HCT116 (cell line): ENCODE results near the gene CRYZ. TPM values are rescaled to one million over a fixed set of nuclear protein-coding genes. Genes with fewer than 3 reads are reported as not detected.

ENCODE experiments used
- ATAC-seq: fragments of 200-7000 bp; cut with Tn5 transposase; 2 replicates; pipeline ENCODE4 v1.9.1; 2020; ENCODE audit warnings: mild to moderate bottlenecking, moderate library complexity
- BruUV-seq: library from RNA; stranded (reverse); fragments of 400-500 nt; replicated peaks from 2 replicates; lab custom pipeline; 2021; lab: Mats Ljungman, UMichigan
- CTCF ChIA-PET: fragments of 300-600 bp; sonication (Branson Sonifier 250); formaldehyde crosslinking; loops from one replicate; lab custom pipeline; 2021; ENCODE audit warnings: antibody characterized with exemption; lab: Charles Lee
- POLR2A ChIA-PET: fragments of 300-600, 350-600 bp; sonication (Branson Sonifier 250); formaldehyde crosslinking; loops from one replicate; lab custom pipeline; 2021; ENCODE audit warnings: antibody characterized with exemption; lab: Charles Lee
- RAD21 ChIA-PET, 2 experiments: fragments of 300-600 bp; sonication (Branson Sonifier 250); formaldehyde crosslinking; loops; one replicate each; lab custom pipeline; 2023; ENCODE audit warnings: low total read pairs in 2 of 2; ENCODE audit not compliant: uncharacterized antibody in 2 of 2, unreplicated experiment in 2 of 2, low non-redundant PET in 1 of 2; lab: Charles Lee
- DNase-seq: peaks from one replicate; pipeline ENCODE4 v3.0.0-alpha.2; 2010; ENCODE audit warnings: low read depth, low spot score
- H2AFZ ChIP-seq: fragments of 200-600 bp; shearing (Covaris generic), sonication (generic); 2 replicates; pipeline ENCODE4 v1.6.1; 2017; ENCODE audit warnings: low read depth, mixed run types, mixed read lengths, antibody characterized with exemption, low read length; ENCODE audit not compliant: poor library complexity, severe bottlenecking
- H3K27ac ChIP-seq: 2 replicates; pipeline ENCODE4 v1.5.1; 2012; ENCODE audit warnings: low read depth, low read length
- H3K27me3 ChIP-seq: fragments of 200-600 bp; sonication (generic); 2 replicates; pipeline ENCODE4 v1.6.1; 2016; ENCODE audit warnings: mixed run types, low read length, mixed read lengths; ENCODE audit not compliant: insufficient read depth
- H3K36me3 ChIP-seq, 2 experiments: fragments of 200-500 bp in 1 of 2; fragments of 200-600 bp in 1 of 2; sonication (Bioruptor generic) in 1 of 2; sonication (generic) in 1 of 2; 2 replicates each; pipeline versions ENCODE4 v1.5.1 to v1.6.1; 2014 to 2016; ENCODE audit warnings: low read length in 2 of 2, inconsistent platforms in 1 of 2, mixed read lengths in 1 of 2, mixed run types in 1 of 2; ENCODE audit not compliant: insufficient read depth in 2 of 2, control insufficient read depth in 1 of 2
- H3K4me1 ChIP-seq, 2 experiments: fragments of 200-600 bp in 1 of 2; sonication (generic) in 1 of 2; 2 replicates each; pipeline versions ENCODE4 v1.5.1 to v1.6.1; 2012 to 2017; ENCODE audit warnings: low read length in 2 of 2, inconsistent platforms in 1 of 2, mild to moderate bottlenecking in 1 of 2, mixed read lengths in 1 of 2, mixed run types in 1 of 2, moderate library complexity in 1 of 2; ENCODE audit not compliant: insufficient read depth in 2 of 2, control insufficient read depth in 1 of 2
- H3K4me2 ChIP-seq: fragments of 200-600 bp; sonication (generic); 2 replicates; pipeline ENCODE4 v1.6.1; 2017; ENCODE audit warnings: mixed run types, low read length, mixed read lengths
- H3K4me3 ChIP-seq, 2 experiments: fragments of 200-600 bp in 1 of 2; sonication (generic) in 1 of 2; replicated peaks in 1 of 2; 2 replicates each; pipeline ENCODE4 v1.5.1; 2011 to 2016; ENCODE audit warnings: low read length in 2 of 2, control low read depth in 1 of 2, low read depth in 1 of 2, mild to moderate bottlenecking in 1 of 2, mixed read lengths in 1 of 2, mixed run types in 1 of 2
- H3K79me2 ChIP-seq: fragments of 200-600 bp; sonication (generic); 2 replicates; pipeline ENCODE4 v1.6.1; 2017; ENCODE audit warnings: mild to moderate bottlenecking, mixed run types, low read length, moderate library complexity, mixed read lengths; ENCODE audit not compliant: insufficient read depth
- H3K9ac ChIP-seq: fragments of 200-600 bp; sonication (generic); 2 replicates; pipeline ENCODE4 v1.6.1; 2016; ENCODE audit warnings: low read length, mixed read lengths
- H3K9me2 ChIP-seq: fragments of 200-600 bp; sonication (generic), shearing (Covaris generic); 2 replicates; pipeline ENCODE4 v1.6.1; 2017; ENCODE audit warnings: mixed run types, mild to moderate bottlenecking, moderate library complexity; ENCODE audit not compliant: insufficient read depth
- H3K9me3 ChIP-seq, 2 experiments: fragments of 200-500 bp in 1 of 2; fragments of 200-600 bp in 1 of 2; sonication (Bioruptor generic) in 1 of 2; sonication (generic) in 1 of 2; 2 replicates each; pipeline ENCODE4 v1.6.1; 2014 to 2017; ENCODE audit warnings: low read length in 2 of 2, mixed read lengths in 2 of 2, inconsistent platforms in 1 of 2, low read depth in 1 of 2, mild to moderate bottlenecking in 1 of 2, mixed run types in 1 of 2, moderate library complexity in 1 of 2; ENCODE audit not compliant: control insufficient read depth in 1 of 2, insufficient read depth in 1 of 2
- H4K20me1 ChIP-seq: fragments of 200-600 bp; sonication (generic), shearing (Covaris generic); 2 replicates; pipeline ENCODE4 v1.6.1; 2017; ENCODE audit warnings: mixed run types, mild to moderate bottlenecking, moderate library complexity; ENCODE audit not compliant: insufficient read depth
- CEBPB ChIP-seq: IDR thresholded peaks from 2 replicates; pipeline ENCODE4 v1.6.1; 2012; ENCODE audit warnings: low read depth
- CTCF ChIP-seq, 3 experiments: fragments of 200-600 bp in 1 of 3; sonication (generic) in 1 of 3; IDR thresholded peaks in 2 of 3; conservative IDR thresholded peaks in 1 of 3; 2 replicates each; pipeline ENCODE4 v1.5.1; 2012 to 2017; ENCODE audit warnings: low read depth in 2 of 3, low read length in 2 of 3, antibody characterized with exemption in 1 of 3, borderline replicate concordance in 1 of 3, control low read depth in 1 of 3, mild to moderate bottlenecking in 1 of 3, mixed read lengths in 1 of 3, mixed run types in 1 of 3, moderate library complexity in 1 of 3; ENCODE audit not compliant: insufficient read depth in 1 of 3
- FOSL1 ChIP-seq: IDR thresholded peaks from 2 replicates; pipeline ENCODE4 v1.6.1; 2012; ENCODE audit warnings: low read depth
- JUND ChIP-seq: IDR thresholded peaks from 2 replicates; pipeline ENCODE4 v1.6.1; 2012
- MAX ChIP-seq: IDR thresholded peaks from 2 replicates; pipeline ENCODE4 v1.6.1; 2012
- intact Hi-C: fragments of 100-400 bp; cut with micrococcal nuclease; formaldehyde crosslinking; loops from 2 replicates; pipeline ENCODE4 v1.10.0; 2022
- total RNA-seq: library from RNA; stranded (reverse); gene quantifications from one replicate; pipeline ENCODE4 v1.2.1, GENCODE V29; 2021; ENCODE audit not compliant: unreplicated experiment

CRYZ gene
- total RNA-seq, 1 experiment from 2014 or later, result 28.2 TPM

- Histone ChIP-seq H3K27me3 (no peaks in the 10 kb centered on the region), H3K27ac (no peak overlapping the region), H3K4me2 (no peak overlapping the region), H3K9me3 (no peaks in the 10 kb centered on the region), H3K4me1 (no peaks in the 10 kb centered on the region), H2AFZ (no peak overlapping the region), H3K4me3 (no peak overlapping the region), H3K36me3 (no peaks in the 10 kb centered on the region; a peak in 1 of 4 replicates), H3K9me2 (no peaks in the 10 kb centered on the region), H4K20me1 (no peaks in the 10 kb centered on the region), H3K79me2 (no peaks in the 10 kb centered on the region), H3K9ac (no peak overlapping the region)
- intact Hi-C loops, result no loop called here
- RAD21 ChIA-PET, result no interaction called here
- DNase-seq, result no peak
- ATAC-seq, result no peak
- BruUV-seq, result no TSS peak
- CTCF ChIA-PET, result no interaction called here
- TF ChIP-seq MAX (no peak), FOSL1 (no peak), CEBPB (no peak)
- POLR2A ChIA-PET, result no interaction called here
Observed at GRCh38 chr1:74703386-74704182, 29.3 kb downstream of the CRYZ start.

- POLR2A ChIA-PET, result no interaction called here
- TF ChIP-seq JUND (no peak), CTCF (IDR thresholded peaks at IDR 0.05 in 2 of 3, conservative IDR thresholded peaks at IDR 0.05 in 1 of 3; ENCODE audit: borderline replicate concordance in 1 of 3, insufficient read depth in 1 of 3, low read depth in 2 of 3, low read length in 2 of 3) (no peak)
- TF ChIP-seq, all 23 proteins: peak for 0
- CTCF ChIA-PET, result interaction anchor here (0.9 kb wide), 1 partner anchor 10 kb away, joined by 3 read pairs; no protein-coding TSS in a partner anchor
Observed at GRCh38 chr1:74699331-74699730, 33.5 kb downstream of the CRYZ start.

More at GRCh38 chr1:74699331-74699730, 33.5 kb downstream of the CRYZ start:
- Histone ChIP-seq H4K20me1 (no peaks in the 10 kb centered on the region), H3K27ac (no peak overlapping the region), H2AFZ (no peak overlapping the region), H3K9ac (no peak overlapping the region), H3K4me2 (no peak overlapping the region), H3K4me3 (no peak overlapping the region), H3K27me3 (no peaks in the 10 kb centered on the region), H3K36me3 (no peaks in the 10 kb centered on the region), H3K4me1 (no peaks in the 10 kb centered on the region), H3K9me3 (no peaks in the 10 kb centered on the region), H3K79me2 (no peaks in the 10 kb centered on the region), H3K9me2 (no peaks in the 10 kb centered on the region)
- DNase-seq (no peak), ATAC-seq (no peak)
- intact Hi-C loops, result no loop called here
- RAD21 ChIA-PET, result no interaction called here
- BruUV-seq, result no TSS peak
